ENCODE measurements around the gene CNP.

CNP gene

DNA sequence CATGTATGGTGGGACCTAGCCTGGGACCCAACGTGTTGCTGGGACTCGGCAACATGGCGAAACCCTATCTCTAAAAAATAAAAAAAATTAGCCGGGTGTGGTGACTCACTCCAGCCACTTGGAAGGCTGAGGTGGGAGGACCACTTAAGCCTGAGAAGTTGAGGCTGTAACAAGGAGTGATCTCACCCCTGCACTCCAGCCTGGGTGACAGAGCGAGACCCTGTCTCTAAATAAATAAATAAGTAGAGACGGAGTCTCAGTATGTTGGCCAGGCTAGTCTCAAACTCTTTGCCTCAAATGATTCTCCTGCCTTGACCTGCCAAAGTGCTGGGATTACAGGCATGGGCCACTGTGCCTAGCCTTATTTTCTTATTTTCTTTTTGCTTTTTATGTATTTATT is 10.1 kb upstream of the CNP start:
- Histone ChIP-seq H3K27me3 (ENCODE audit: control insufficient read depth, insufficient read depth, low read length) (no peaks in the 10 kb centered on the region), H3K27ac (ENCODE audit: low read depth, low read length) (no peak overlapping the region), H3K9ac (ENCODE audit: low read length) (no peak overlapping the region), H3K36me3 (ENCODE audit: control insufficient read depth, insufficient read depth, low read length) (no peaks in the 10 kb centered on the region), H3K4me1 (ENCODE audit: control insufficient read depth, insufficient read depth, low read length) (no peaks in the 10 kb centered on the region), H3K4me3 (ENCODE audit: low read length) (no peak overlapping the region)

DNA sequence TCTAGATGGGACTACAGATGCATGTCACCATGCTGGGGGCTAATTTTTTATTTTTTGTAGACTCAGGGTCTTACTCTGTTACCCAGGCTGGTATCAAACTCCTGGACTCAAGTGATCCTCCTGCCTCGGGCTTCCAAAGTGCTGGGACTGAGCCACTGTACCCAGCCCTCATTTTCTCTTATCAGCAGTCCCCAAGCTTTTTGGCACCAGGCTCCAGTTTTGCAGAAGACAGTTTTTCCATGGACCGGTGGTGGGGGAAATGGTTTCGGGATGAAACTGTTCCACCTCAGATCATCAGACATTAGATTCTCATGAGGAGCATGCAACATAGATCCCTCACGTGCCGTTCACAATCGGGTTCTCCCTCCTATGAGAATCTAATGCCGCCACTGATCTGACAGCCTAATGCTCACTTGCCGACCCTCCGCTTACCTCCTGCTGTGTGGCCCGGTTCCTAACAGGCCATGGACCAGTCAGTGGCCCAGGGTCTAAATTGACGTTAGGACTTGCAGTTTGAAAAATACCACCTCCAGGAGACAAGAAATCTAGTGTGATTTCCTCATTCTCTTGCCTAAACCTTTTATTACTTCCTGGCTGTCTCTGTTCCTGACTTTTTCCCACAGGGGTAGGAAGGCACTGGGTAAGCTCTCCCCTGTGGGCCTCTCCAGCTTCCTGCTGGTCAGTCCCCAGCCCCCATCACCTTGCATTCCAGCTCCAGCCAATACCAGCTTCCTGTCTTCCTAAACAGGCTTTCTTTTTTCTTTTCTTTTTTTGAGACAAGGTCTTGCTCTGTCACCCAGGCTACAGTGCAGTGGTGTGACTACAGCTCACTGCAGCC is 9.3 kb upstream of the CNP start:
- Histone ChIP-seq H3K4me1 (ENCODE audit: control insufficient read depth, insufficient read depth, low read length) (no peaks in the 10 kb centered on the region), H3K36me3 (ENCODE audit: control insufficient read depth, insufficient read depth, low read length) (no peaks in the 10 kb centered on the region), H3K4me3 (ENCODE audit: low read length) (no peak overlapping the region), H3K9ac (ENCODE audit: low read length) (no peak overlapping the region), H3K27ac (ENCODE audit: low read depth, low read length) (no peak overlapping the region), H3K27me3 (ENCODE audit: control insufficient read depth, insufficient read depth, low read length) (no peaks in the 10 kb centered on the region)

- Histone ChIP-seq H3K9ac (ENCODE audit: low read length) (no peak overlapping the region), H3K27me3 (ENCODE audit: control insufficient read depth, insufficient read depth, low read length) (no peaks in the 10 kb centered on the region), H3K4me1 (ENCODE audit: control insufficient read depth, insufficient read depth, low read length) (peaks cover 3% of the 10 kb centered on the region), H3K27ac (ENCODE audit: low read depth, low read length) (no peak overlapping the region), H3K36me3 (ENCODE audit: control insufficient read depth, insufficient read depth, low read length) (no peaks in the 10 kb centered on the region), H3K4me3 (ENCODE audit: low read length) (no peak overlapping the region)
These were observed 8.6 kb upstream of the CNP start for GRCh38 chr17:41957869-41958439.

DNA sequence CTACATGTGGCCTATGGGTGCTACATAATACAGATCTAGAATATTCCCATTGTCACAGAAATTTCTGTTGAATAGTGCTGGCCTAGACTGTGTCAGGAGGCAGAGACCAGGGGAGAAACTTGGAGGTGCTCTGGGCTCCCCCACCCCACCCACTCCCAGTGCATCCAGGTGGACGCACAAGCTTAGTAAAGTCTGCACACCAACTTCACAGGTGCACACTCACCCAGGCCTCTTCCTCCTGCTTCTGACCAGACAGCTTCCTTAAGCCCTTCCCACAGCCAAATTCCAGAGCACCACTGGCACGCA is 7.6 kb upstream of the CNP start:
- H3K36me3 ChIP-seq (ENCODE audit: control insufficient read depth, insufficient read depth, low read length): no peaks in the 10 kb centered on the region
- no peaks in the 10 kb centered on the region for H3K27me3 ChIP-seq (ENCODE audit: control insufficient read depth, insufficient read depth, low read length)
- H3K9ac ChIP-seq (ENCODE audit: low read length): no peak overlapping the region
- H3K4me1 ChIP-seq (ENCODE audit: control insufficient read depth, insufficient read depth, low read length): peaks cover 4% of the 10 kb centered on the region
- no peak overlapping the region for H3K27ac ChIP-seq (ENCODE audit: low read depth, low read length)
- H3K4me3 ChIP-seq (ENCODE audit: low read length): no peak overlapping the region

DNA sequence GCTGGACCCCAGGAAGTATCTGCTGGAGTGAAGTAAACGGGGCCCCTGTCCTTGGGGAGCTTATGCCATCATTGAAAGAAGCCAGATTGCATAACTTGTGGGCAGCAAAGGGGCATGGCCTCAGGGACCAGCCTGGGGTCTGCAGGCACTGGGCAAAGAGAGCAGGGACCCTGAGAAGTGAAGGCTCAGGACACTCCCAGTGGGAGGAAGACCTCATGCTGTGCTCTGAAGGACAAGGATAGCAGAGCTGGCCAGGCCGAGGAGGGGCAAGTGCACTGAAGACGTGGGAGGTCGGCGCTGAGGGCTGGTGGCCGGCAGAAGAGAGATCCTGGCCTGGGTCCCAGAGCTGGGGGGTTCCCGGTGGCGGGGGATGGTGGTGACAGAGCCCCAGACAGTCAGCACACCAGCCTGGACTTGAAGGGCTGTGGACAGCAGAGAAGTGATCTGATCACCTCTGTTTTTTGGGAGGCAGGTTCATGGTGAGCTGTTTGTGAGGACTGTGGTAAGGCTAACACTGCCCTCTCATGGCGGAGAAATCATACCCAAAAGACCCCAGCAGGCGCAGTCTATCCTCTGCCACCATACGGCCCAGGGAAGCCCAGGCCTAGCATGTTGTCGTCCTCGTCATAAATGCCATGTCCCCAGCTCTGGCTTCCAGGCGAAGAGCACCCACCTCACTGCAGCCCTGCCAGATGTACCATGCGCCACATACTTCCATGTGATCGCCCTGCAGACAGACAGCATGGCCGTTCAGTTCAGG is 7.1 kb upstream of the CNP start:
- H3K36me3 ChIP-seq (ENCODE audit: control insufficient read depth, insufficient read depth, low read length): no peaks in the 10 kb centered on the region
- H3K27me3 ChIP-seq (ENCODE audit: control insufficient read depth, insufficient read depth, low read length): no peaks in the 10 kb centered on the region
- H3K9ac ChIP-seq (ENCODE audit: low read length): no peak overlapping the region
- no peak overlapping the region for H3K4me3 ChIP-seq (ENCODE audit: low read length)
- H3K4me1 ChIP-seq (ENCODE audit: control insufficient read depth, insufficient read depth, low read length): peaks cover 4% of the 10 kb centered on the region
- no peak overlapping the region for H3K27ac ChIP-seq (ENCODE audit: low read depth, low read length)

DNA sequence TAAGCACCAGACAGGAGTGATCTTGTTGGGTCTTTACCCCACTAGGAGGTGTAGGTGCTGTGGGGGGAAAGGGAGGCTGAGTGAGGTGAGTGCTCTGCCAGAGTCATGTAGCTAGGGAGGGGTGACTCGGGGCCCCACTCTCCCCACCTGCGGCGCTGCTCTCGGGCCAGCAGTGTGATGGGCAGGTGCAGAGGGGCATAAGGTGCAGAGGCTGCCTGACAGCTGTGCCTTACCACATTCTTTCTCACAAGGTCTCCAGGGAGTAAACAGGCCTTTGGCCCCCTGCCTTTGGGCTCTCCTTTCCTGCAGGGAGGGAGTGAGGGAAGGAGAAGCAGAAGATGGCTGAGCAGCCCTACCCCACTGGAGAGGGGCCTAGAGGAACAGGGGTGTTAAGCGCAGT is 4.5 kb upstream of the CNP start:
- no peak overlapping the region for H3K4me3 ChIP-seq (ENCODE audit: low read length)
- no peak overlapping the region for H3K27ac ChIP-seq (ENCODE audit: low read depth, low read length)
- no peaks in the 10 kb centered on the region for H3K36me3 ChIP-seq (ENCODE audit: control insufficient read depth, insufficient read depth, low read length)
- H3K9ac ChIP-seq (ENCODE audit: low read length): no peak overlapping the region
- peaks cover 11% of the 10 kb centered on the region for H3K4me1 ChIP-seq (ENCODE audit: control insufficient read depth, insufficient read depth, low read length)
- no peaks in the 10 kb centered on the region for H3K27me3 ChIP-seq (ENCODE audit: control insufficient read depth, insufficient read depth, low read length)

- Histone ChIP-seq H3K9ac (ENCODE audit: low read length) (no peak overlapping the region), H3K27ac (ENCODE audit: low read depth, low read length) (no peak overlapping the region), H3K4me1 (ENCODE audit: control insufficient read depth, insufficient read depth, low read length) (peaks cover 14% of the 10 kb centered on the region), H3K36me3 (ENCODE audit: control insufficient read depth, insufficient read depth, low read length) (no peaks in the 10 kb centered on the region), H3K27me3 (ENCODE audit: control insufficient read depth, insufficient read depth, low read length) (no peaks in the 10 kb centered on the region), H3K4me3 (ENCODE audit: low read length) (no peak overlapping the region)
These were observed 3.7 kb upstream of the CNP start for GRCh38 chr17:41962768-41963434.

DNA sequence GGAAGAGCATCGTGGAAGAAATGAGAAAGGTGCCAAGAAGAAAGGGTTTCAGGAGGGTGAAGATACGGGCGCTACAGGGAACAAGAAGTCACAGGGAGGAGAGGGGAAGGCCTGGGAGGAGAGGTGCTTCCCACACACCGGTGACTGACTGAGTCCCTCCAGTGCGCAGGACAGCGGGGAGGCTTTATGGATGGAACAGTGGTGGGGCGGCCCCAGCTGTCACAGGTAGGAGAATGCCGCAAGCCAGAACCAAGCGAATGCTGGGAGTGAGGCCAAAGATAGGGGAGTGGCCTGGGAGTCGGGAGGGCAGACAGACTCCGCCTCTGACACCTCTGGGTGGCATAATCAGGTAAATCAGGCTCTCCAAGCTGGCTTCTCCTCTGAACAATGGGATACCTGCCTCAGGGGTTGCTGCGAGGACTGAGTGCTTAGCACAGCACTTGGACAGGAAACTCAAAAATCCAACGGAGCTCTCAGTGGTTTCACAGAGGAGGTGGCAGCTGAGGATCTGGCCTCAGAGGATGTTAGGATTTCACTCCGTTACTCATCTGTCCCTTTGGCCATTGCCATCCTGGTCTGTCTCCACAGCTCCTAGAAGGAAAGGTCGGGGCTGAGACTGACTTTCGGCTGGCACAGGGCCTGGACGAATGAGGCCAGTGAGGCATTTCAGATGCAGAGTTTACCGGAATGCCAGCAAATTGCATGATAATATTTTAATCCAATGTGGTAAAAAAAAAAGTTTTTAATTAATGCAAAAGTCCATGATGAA is 717 bp upstream of the CNP start:
- Histone ChIP-seq H3K27me3 (ENCODE audit: control insufficient read depth, insufficient read depth, low read length) (no peaks in the 10 kb centered on the region), H3K9ac (ENCODE audit: low read length) (peak overlapping the region; percentile 26), H3K27ac (ENCODE audit: low read depth, low read length) (peak overlapping the region; percentile 59), H3K36me3 (ENCODE audit: control insufficient read depth, insufficient read depth, low read length) (peaks cover 6% of the 10 kb centered on the region), H3K4me1 (ENCODE audit: control insufficient read depth, insufficient read depth, low read length) (peaks cover 14% of the 10 kb centered on the region), H3K4me3 (ENCODE audit: low read length) (peak overlapping the region; percentile 89)

GRCh38 chr17:41967141-41967920 is 736 bp downstream of the CNP start:
- Histone ChIP-seq H3K4me3 (ENCODE audit: low read length) (peak overlapping the region; percentile 89), H3K4me1 (ENCODE audit: control insufficient read depth, insufficient read depth, low read length) (peaks cover 14% of the 10 kb centered on the region), H3K27me3 (ENCODE audit: control insufficient read depth, insufficient read depth, low read length) (no peaks in the 10 kb centered on the region), H3K9ac (ENCODE audit: low read length) (peak overlapping the region; percentile 57), H3K36me3 (ENCODE audit: control insufficient read depth, insufficient read depth, low read length) (peaks cover 9% of the 10 kb centered on the region), H3K27ac (ENCODE audit: low read depth, low read length) (peak overlapping the region; percentile 79)

DNA sequence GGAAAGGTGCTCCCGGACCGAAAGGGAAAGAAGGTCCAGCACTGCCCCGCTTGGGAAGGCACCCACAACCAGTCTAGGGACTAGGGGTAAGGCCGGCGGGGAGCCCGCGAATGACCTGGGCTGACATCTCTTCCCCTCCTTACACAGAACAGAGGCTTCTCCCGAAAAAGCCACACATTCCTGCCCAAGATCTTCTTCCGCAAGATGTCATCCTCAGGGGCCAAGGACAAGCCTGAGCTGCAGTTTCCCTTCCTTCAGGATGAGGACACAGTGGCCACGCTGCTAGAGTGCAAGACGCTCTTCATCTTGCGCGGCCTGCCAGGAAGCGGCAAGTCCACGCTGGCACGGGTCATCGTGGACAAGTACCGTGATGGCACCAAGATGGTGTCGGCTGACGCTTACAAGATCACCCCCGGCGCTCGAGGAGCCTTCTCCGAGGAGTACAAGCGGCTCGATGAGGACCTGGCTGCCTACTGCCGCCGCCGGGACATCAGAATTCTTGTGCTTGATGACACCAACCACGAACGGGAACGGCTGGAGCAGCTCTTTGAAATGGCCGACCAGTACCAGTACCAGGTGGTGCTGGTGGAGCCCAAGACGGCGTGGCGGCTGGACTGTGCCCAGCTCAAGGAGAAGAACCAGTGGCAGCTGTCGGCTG is 1.5 kb downstream of the CNP start:
- H3K4me3 ChIP-seq (ENCODE audit: low read length): peak overlapping the region; percentile 89
- H3K4me1 ChIP-seq (ENCODE audit: control insufficient read depth, insufficient read depth, low read length): peaks cover 14% of the 10 kb centered on the region
- H3K27me3 ChIP-seq (ENCODE audit: control insufficient read depth, insufficient read depth, low read length): no peaks in the 10 kb centered on the region
- H3K27ac ChIP-seq (ENCODE audit: low read depth, low read length): no peak overlapping the region
- H3K36me3 ChIP-seq (ENCODE audit: control insufficient read depth, insufficient read depth, low read length): peaks cover 17% of the 10 kb centered on the region
- H3K9ac ChIP-seq (ENCODE audit: low read length): no peak overlapping the region

GRCh38 chr17:41968676-41969075 is 2.1 kb downstream of the CNP start:
- peaks cover 14% of the 10 kb centered on the region for H3K4me1 ChIP-seq (ENCODE audit: control insufficient read depth, insufficient read depth, low read length)
- H3K4me3 ChIP-seq (ENCODE audit: low read length): no peak overlapping the region
- peaks cover 22% of the 10 kb centered on the region for H3K36me3 ChIP-seq (ENCODE audit: control insufficient read depth, insufficient read depth, low read length)
- no peak overlapping the region for H3K9ac ChIP-seq (ENCODE audit: low read length)
- H3K27me3 ChIP-seq (ENCODE audit: control insufficient read depth, insufficient read depth, low read length): no peaks in the 10 kb centered on the region
- H3K27ac ChIP-seq (ENCODE audit: low read depth, low read length): no peak overlapping the region

All from rectal smooth muscle tissue (tissue), 1 donor.